Astrocyte (in vitro differentiated cells and primary cell): ENCODE results near the gene IL10RA. TPM values are rescaled to one million over a fixed set of nuclear protein-coding genes. Genes with fewer than 3 reads are reported as not detected.

Experiments
- DNase-seq: peaks from one replicate; pipeline ENCODE4 v3.0.0-alpha.2; 2010; ENCODE audit warnings: low read depth
- FAIRE-seq: peaks from 2 replicates; lab custom pipeline; 2011; peaks lifted over from hg19 to GRCh38; lab: Jason Lieb, UNC
- H2AFZ ChIP-seq: 2 replicates; pipeline ENCODE4 v1.6.0; 2012; ENCODE audit warnings: low read depth, low read length, inconsistent platforms
- H3K27ac ChIP-seq: 2 replicates; pipeline ENCODE4 v1.5.1; 2011; ENCODE audit warnings: low read depth, low read length, inconsistent platforms
- H3K27me3 ChIP-seq: 2 replicates; pipeline ENCODE4 v1.6.0; 2011; ENCODE audit warnings: low read length, inconsistent platforms; ENCODE audit not compliant: insufficient read depth
- H3K36me3 ChIP-seq: 2 replicates; pipeline ENCODE4 v1.5.1; 2011; ENCODE audit warnings: low read length, inconsistent platforms; ENCODE audit not compliant: insufficient read depth
- H3K4me1 ChIP-seq: 2 replicates; pipeline ENCODE4 v1.5.1; 2011; ENCODE audit warnings: low read length, inconsistent platforms; ENCODE audit not compliant: insufficient read depth
- H3K4me2 ChIP-seq: 2 replicates; pipeline ENCODE4 v1.6.0; 2012; ENCODE audit warnings: low read length, inconsistent platforms
- H3K4me3 ChIP-seq: 2 replicates; pipeline ENCODE4 v1.5.1; 2011; ENCODE audit warnings: low read depth, mild to moderate bottlenecking, low read length, inconsistent platforms; ENCODE audit not compliant: insufficient read depth
- H3K79me2 ChIP-seq: 2 replicates; pipeline ENCODE4 v1.6.0; 2012; ENCODE audit warnings: mild to moderate bottlenecking, low read length, inconsistent platforms; ENCODE audit not compliant: insufficient read depth
- H3K9ac ChIP-seq: 2 replicates; pipeline ENCODE4 v1.6.0; 2012; ENCODE audit warnings: mild to moderate bottlenecking, low read length, inconsistent platforms
- H3K9me3 ChIP-seq: 2 replicates; pipeline ENCODE4 v1.5.1; 2012; ENCODE audit warnings: low read depth, mild to moderate bottlenecking, low read length, inconsistent platforms; ENCODE audit not compliant: insufficient read depth
- H4K20me1 ChIP-seq: 2 replicates; pipeline ENCODE4 v1.6.0; 2012; ENCODE audit warnings: low read length, inconsistent platforms; ENCODE audit not compliant: insufficient read depth
- H3K27ac Mint-ChIP-seq: one replicate; pipeline ENCODE4 v1.8.0; 2021; ENCODE audit warnings: mild to moderate bottlenecking, mixed read lengths; ENCODE audit not compliant: unreplicated experiment
- H3K27me3 Mint-ChIP-seq: one replicate; pipeline ENCODE4 v1.8.0; 2021; ENCODE audit warnings: low read depth, mixed read lengths; ENCODE audit not compliant: unreplicated experiment
- H3K36me3 Mint-ChIP-seq: one replicate; pipeline ENCODE4 v1.8.0; 2021; ENCODE audit warnings: low read depth, mixed read lengths; ENCODE audit not compliant: unreplicated experiment
- H3K4me1 Mint-ChIP-seq: one replicate; pipeline ENCODE4 v1.8.0; 2021; ENCODE audit warnings: low read depth, mixed read lengths; ENCODE audit not compliant: unreplicated experiment
- H3K4me3 Mint-ChIP-seq: one replicate; pipeline ENCODE4 v1.8.0; 2021; ENCODE audit warnings: mild to moderate bottlenecking, moderate library complexity, mixed read lengths; ENCODE audit not compliant: unreplicated experiment
- H3K9me3 Mint-ChIP-seq: one replicate; pipeline ENCODE4 v1.8.0; 2021; ENCODE audit warnings: mild to moderate bottlenecking, mixed read lengths; ENCODE audit not compliant: unreplicated experiment
- CTCF ChIP-seq: IDR thresholded peaks from 2 replicates; pipeline ENCODE4 v1.5.1; 2011; ENCODE audit warnings: low read depth, mild to moderate bottlenecking, inconsistent platforms, low read length, moderate library complexity; ENCODE audit not compliant: insufficient read depth
- EZH2 ChIP-seq: IDR thresholded peaks from 2 replicates; pipeline ENCODE4 v1.6.1; 2012; ENCODE audit warnings: mild to moderate bottlenecking, low read length, inconsistent platforms; ENCODE audit not compliant: insufficient read depth
- total RNA-seq: library from RNA; stranded (reverse); gene quantifications from 2 replicates; pipeline ENCODE4 v1.2.1, GENCODE V29; 2021

Gene IL10RA
- total RNA-seq, 1 donor from 2014 or later: 0.73 TPM

DNA sequence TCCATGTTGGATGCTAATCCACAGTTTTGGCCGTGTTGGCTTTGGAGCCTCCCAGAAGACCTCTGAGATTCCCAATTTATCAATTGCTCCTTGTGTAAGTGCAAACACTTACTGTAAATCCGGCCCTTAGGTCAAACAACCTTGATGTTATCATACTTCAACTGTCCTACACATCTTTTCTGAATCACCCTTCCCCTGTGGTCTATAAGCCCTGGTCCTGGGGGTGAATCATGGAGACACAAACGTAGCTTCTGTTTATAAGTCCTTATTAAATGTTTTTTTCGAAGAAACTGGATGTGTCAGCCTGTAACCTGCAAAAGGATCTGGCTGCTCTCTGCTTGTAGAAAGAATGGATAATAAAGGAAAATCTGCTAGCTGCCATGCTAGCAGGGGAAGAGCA is 1.7 kb upstream of the IL10RA start:
- H2AFZ ChIP-seq: no peak overlapping the region
- H3K27ac ChIP-seq: no peak overlapping the region
- FAIRE-seq (no peak), DNase-seq (no peak)
- H3K9me3 Mint-ChIP-seq: peaks cover 4% of the 10 kb centered on the region
- no peaks in the 10 kb centered on the region for H3K36me3 Mint-ChIP-seq
- TF ChIP-seq CTCF: no peak
- no peak for TF ChIP-seq EZH2
- H3K79me2 ChIP-seq: no peaks in the 10 kb centered on the region
- H3K27me3 Mint-ChIP-seq: peaks cover 61% of the 10 kb centered on the region
- H3K4me1 ChIP-seq: peaks cover 4% of the 10 kb centered on the region
- H3K4me1 Mint-ChIP-seq: peaks cover 7% of the 10 kb centered on the region
- H3K4me3 ChIP-seq: no peak overlapping the region
- peaks cover 31% of the 10 kb centered on the region for H3K27me3 ChIP-seq
- H3K4me3 Mint-ChIP-seq: no peak overlapping the region
- no peaks in the 10 kb centered on the region for H3K36me3 ChIP-seq
- no peaks in the 10 kb centered on the region for H4K20me1 ChIP-seq
- H3K9me3 ChIP-seq: no peaks in the 10 kb centered on the region
- H3K27ac Mint-ChIP-seq: no peak overlapping the region
- no peak overlapping the region for H3K9ac ChIP-seq
- no peak overlapping the region for H3K4me2 ChIP-seq

- DNase-seq: no peak
- H3K4me2 ChIP-seq: peak overlapping the region; percentile 87
- H2AFZ ChIP-seq: no peak overlapping the region
These were observed 884 bp downstream of the IL10RA start for GRCh38 chr11:117986981-117987574.

More at GRCh38 chr11:117986981-117987574, 884 bp downstream of the IL10RA start:
- no peaks in the 10 kb centered on the region for H3K36me3 ChIP-seq
- Mint-ChIP-seq H3K36me3 (no peaks in the 10 kb centered on the region), H3K27ac (no peak overlapping the region), H3K4me3 (peak overlapping the region; percentile 78), H3K9me3 (no peaks in the 10 kb centered on the region), H3K27me3 (peaks cover 46% of the 10 kb centered on the region), H3K4me1 (peaks cover 11% of the 10 kb centered on the region)
- H3K4me3 ChIP-seq: no peak overlapping the region
- H3K9ac ChIP-seq: no peak overlapping the region
- no peak for FAIRE-seq
- no peak overlapping the region for H3K27ac ChIP-seq
- no peaks in the 10 kb centered on the region for H3K9me3 ChIP-seq
- H4K20me1 ChIP-seq: no peaks in the 10 kb centered on the region
- no peaks in the 10 kb centered on the region for H3K79me2 ChIP-seq
- H3K27me3 ChIP-seq: peaks cover 22% of the 10 kb centered on the region
- H3K4me1 ChIP-seq: peaks cover 4% of the 10 kb centered on the region
- TF ChIP-seq CTCF (no peak), EZH2 (no peak)
